Keratinocyte (primary cell): Measurements from ENCODE around the gene FRMD4B. TPM values are rescaled to one million over a fixed set of nuclear protein-coding genes. Genes with fewer than 3 reads are reported as not detected.

Experiments used
- DNase-seq: peaks from one replicate; pipeline ENCODE4 v3.0.0-alpha.2; 2011; ENCODE audit warnings: low read depth, missing footprints, low spot score
- FAIRE-seq: peaks from 2 replicates; lab custom pipeline; 2011; peaks lifted over from hg19 to GRCh38; lab: Jason Lieb, UNC
- H2AFZ ChIP-seq: 2 replicates; pipeline ENCODE4 v1.6.0; 2012; ENCODE audit warnings: low read length, control low read depth, inconsistent platforms; ENCODE audit not compliant: control insufficient read depth
- H3K27ac ChIP-seq: 2 replicates; pipeline ENCODE4 v1.5.1; 2011; ENCODE audit warnings: low read length; ENCODE audit not compliant: control insufficient read depth, insufficient read depth
- H3K27me3 ChIP-seq: 3 replicates; pipeline ENCODE4 v1.6.0; 2011; ENCODE audit warnings: low read length; ENCODE audit not compliant: control insufficient read depth, insufficient read depth; ENCODE audit errors: extremely low read depth
- H3K36me3 ChIP-seq, 2 experiments: 2 replicates in 1 of 2; 3 replicates in 1 of 2; pipeline ENCODE4 v1.5.1; 2011; ENCODE audit warnings: low read length in 2 of 2, mild to moderate bottlenecking in 1 of 2; ENCODE audit not compliant: control insufficient read depth in 2 of 2, insufficient read depth in 2 of 2; ENCODE audit errors: extremely low read depth in 1 of 2
- H3K4me1 ChIP-seq: 3 replicates; pipeline ENCODE4 v1.5.1; 2011; ENCODE audit warnings: low read length; ENCODE audit not compliant: control insufficient read depth, insufficient read depth; ENCODE audit errors: extremely low read depth
- H3K4me2 ChIP-seq: 3 replicates; pipeline ENCODE4 v1.6.0; 2011; ENCODE audit warnings: low read depth, low read length; ENCODE audit not compliant: control insufficient read depth, insufficient read depth; ENCODE audit errors: extremely low read depth
- H3K4me3 ChIP-seq, 3 experiments: fragments of 200-600 bp in 1 of 3; sonication (generic) in 1 of 3; 2 replicates in 2 of 3; 3 replicates in 1 of 3; pipeline ENCODE4 v1.5.1; 2011 to 2016; ENCODE audit warnings: low read length in 3 of 3, mild to moderate bottlenecking in 3 of 3, control low read depth in 2 of 3, inconsistent platforms in 1 of 3, low read depth in 1 of 3, mixed read lengths in 1 of 3, mixed run types in 1 of 3, moderate library complexity in 1 of 3; ENCODE audit not compliant: control insufficient read depth in 2 of 3, insufficient read depth in 2 of 3; ENCODE audit errors: extremely low read depth in 1 of 3
- H3K79me2 ChIP-seq: 2 replicates; pipeline ENCODE4 v1.6.0; 2012; ENCODE audit warnings: low read length; ENCODE audit not compliant: control insufficient read depth, insufficient read depth
- H3K9ac ChIP-seq: 3 replicates; pipeline ENCODE4 v1.6.0; 2011; ENCODE audit warnings: low read length; ENCODE audit not compliant: control insufficient read depth, insufficient read depth; ENCODE audit errors: extremely low read depth
- H3K9me1 ChIP-seq: 3 replicates; pipeline ENCODE4 v1.6.0; 2011; ENCODE audit warnings: low read length; ENCODE audit not compliant: control insufficient read depth, insufficient read depth; ENCODE audit errors: extremely low read depth
- H3K9me3 ChIP-seq: 2 replicates; pipeline ENCODE4 v1.5.1; 2012; ENCODE audit warnings: low read depth, low read length; ENCODE audit not compliant: control insufficient read depth
- H4K20me1 ChIP-seq: 3 replicates; pipeline ENCODE4 v1.6.0; 2011; ENCODE audit warnings: low read length; ENCODE audit not compliant: control insufficient read depth, insufficient read depth; ENCODE audit errors: extremely low read depth
- EZH2 ChIP-seq: IDR thresholded peaks from one replicate; pipeline ENCODE4 v1.6.1; 2012; ENCODE audit warnings: inconsistent platforms, mild to moderate bottlenecking, low read length, moderate library complexity
- dilution Hi-C: fragments of 300-500 bp; cut with MboI; formaldehyde crosslinking; loops from one replicate; pipeline ENCODE4 v1.7.0; 2020; ENCODE audit warnings: low sequenced_read_pairs; ENCODE audit not compliant: extremely low pct_ligation_motif_present
- polyA plus RNA-seq, 5 experiments: library from polyadenylated mRNA; depleted of rRNA in 3 of 5; stranded (reverse) in 3 of 5; stranded (forward) in 1 of 5; unstranded in 1 of 5; fragments of >200 nt; gene quantifications; 1 replicate in 1 of 5; 2 replicates in 3 of 5; 3 replicates in 1 of 5; pipeline versions ENCODE4 v1.2.1 to v1.2.3, GENCODE V29; 2011 to 2012; ENCODE audit warnings: missing spikeins in 2 of 5, low read depth in 1 of 5, low replicate concordance in 1 of 5
- TF ChIP-seq, protein P1 (sequence below), 3 experiments: IDR thresholded peaks in 1 of 3; conservative IDR thresholded peaks in 1 of 3; optimal IDR thresholded peaks in 1 of 3; 2 replicates in 2 of 3; 3 replicates in 1 of 3; pipeline versions ENCODE3 to v1.5.1; 2011; ENCODE audit warnings: low read length in 3 of 3, mild to moderate bottlenecking in 3 of 3, moderate library complexity in 2 of 3, control low read depth in 1 of 3, inconsistent platforms in 1 of 3; ENCODE audit not compliant: insufficient read depth in 2 of 3; ENCODE audit errors: extremely low read depth in 1 of 3

The FRMD4B gene
- polyA plus RNA-seq, 1 donor (not counting 4 experiments of a cell fraction or from before 2014, with no cell fraction given) = 48.3 TPM

DNA sequence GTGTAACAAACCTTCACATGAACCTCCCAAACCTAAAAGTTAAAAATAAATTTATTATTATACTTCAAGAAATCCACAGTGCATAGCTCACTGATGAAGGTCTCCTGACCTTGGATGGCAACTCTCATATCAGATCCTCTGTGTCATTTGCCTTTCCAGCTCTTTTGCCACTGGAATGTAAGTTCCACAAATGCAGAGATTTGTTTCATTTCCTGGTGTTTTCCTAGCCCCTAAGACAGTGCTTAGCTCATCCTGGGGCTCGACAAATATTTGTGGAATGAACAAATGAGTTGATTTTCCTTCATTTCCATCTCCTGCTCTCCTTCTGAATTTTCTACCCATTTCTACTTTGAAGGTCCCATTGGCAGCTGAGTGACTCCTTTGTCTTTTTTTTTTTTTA lies 56.0 kb downstream of the FRMD4B start:
- no peak overlapping the region for H3K4me2 ChIP-seq
- H4K20me1 ChIP-seq = peaks cover 5% of the 10 kb centered on the region
- peaks cover 9 to 14% of the 10 kb centered on the region in 2 experiments for H3K36me3 ChIP-seq
- no peak for FAIRE-seq
- DNase-seq = no peak
- H3K4me3 ChIP-seq = no peak overlapping the region
- H3K27me3 ChIP-seq = no peaks in the 10 kb centered on the region
- H3K9me3 ChIP-seq = no peaks in the 10 kb centered on the region
- TF ChIP-seq EZH2 = no peak
- TF ChIP-seq, protein P1, sequence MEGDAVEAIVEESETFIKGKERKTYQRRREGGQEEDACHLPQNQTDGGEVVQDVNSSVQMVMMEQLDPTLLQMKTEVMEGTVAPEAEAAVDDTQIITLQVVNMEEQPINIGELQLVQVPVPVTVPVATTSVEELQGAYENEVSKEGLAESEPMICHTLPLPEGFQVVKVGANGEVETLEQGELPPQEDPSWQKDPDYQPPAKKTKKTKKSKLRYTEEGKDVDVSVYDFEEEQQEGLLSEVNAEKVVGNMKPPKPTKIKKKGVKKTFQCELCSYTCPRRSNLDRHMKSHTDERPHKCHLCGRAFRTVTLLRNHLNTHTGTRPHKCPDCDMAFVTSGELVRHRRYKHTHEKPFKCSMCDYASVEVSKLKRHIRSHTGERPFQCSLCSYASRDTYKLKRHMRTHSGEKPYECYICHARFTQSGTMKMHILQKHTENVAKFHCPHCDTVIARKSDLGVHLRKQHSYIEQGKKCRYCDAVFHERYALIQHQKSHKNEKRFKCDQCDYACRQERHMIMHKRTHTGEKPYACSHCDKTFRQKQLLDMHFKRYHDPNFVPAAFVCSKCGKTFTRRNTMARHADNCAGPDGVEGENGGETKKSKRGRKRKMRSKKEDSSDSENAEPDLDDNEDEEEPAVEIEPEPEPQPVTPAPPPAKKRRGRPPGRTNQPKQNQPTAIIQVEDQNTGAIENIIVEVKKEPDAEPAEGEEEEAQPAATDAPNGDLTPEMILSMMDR (optimal IDR thresholded peaks at IDR 0.05 in 1 of 3, IDR thresholded peaks at IDR 0.05 in 1 of 3, conservative IDR thresholded peaks at IDR 0.05 in 1 of 3; ENCODE audit: extremely low read depth in 1 of 3, insufficient read depth in 2 of 3, low read length in 3 of 3) = no peak
- H3K9ac ChIP-seq = no peak overlapping the region
- peaks cover 12% of the 10 kb centered on the region for H3K79me2 ChIP-seq
- dilution Hi-C loops = no loop called here
- no peak overlapping the region for H2AFZ ChIP-seq
- H3K9me1 ChIP-seq = no peaks in the 10 kb centered on the region
- no peak overlapping the region for H3K27ac ChIP-seq
- no peaks in the 10 kb centered on the region for H3K4me1 ChIP-seq

DNA sequence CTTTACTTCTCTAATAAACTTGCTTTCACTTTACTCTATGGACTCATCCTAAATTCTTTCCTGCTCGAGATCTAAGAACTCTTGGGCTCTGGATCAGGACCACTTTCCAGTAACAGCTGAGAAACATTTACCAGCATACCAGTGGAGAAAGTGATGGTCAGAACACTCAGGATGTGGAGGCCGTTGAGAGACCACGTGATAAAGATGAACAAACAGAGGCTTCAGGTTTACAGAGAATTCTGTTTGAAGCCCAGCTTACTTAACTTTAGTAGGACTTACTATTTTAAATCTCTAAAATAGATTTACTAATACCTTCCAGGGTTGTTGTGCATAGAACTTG lies 57.0 kb downstream of the FRMD4B start:
- no peaks in the 10 kb centered on the region for H3K4me1 ChIP-seq
- peaks cover 5 to 14% of the 10 kb centered on the region in 2 experiments for H3K36me3 ChIP-seq
- H3K9ac ChIP-seq = no peak overlapping the region
- TF ChIP-seq, protein P1 (optimal IDR thresholded peaks at IDR 0.05 in 1 of 3, IDR thresholded peaks at IDR 0.05 in 1 of 3, conservative IDR thresholded peaks at IDR 0.05 in 1 of 3; ENCODE audit: extremely low read depth in 1 of 3, insufficient read depth in 2 of 3, low read length in 3 of 3) = no peak
- no peak for TF ChIP-seq EZH2
- H3K4me3 ChIP-seq = no peak overlapping the region
- H4K20me1 ChIP-seq = peaks cover 5% of the 10 kb centered on the region
- no peak overlapping the region for H2AFZ ChIP-seq
- peaks cover 12% of the 10 kb centered on the region for H3K79me2 ChIP-seq
- dilution Hi-C loops = no loop called here
- H3K27me3 ChIP-seq = no peaks in the 10 kb centered on the region
- DNase-seq = no peak
- no peak for FAIRE-seq
- H3K27ac ChIP-seq = no peak overlapping the region
- no peaks in the 10 kb centered on the region for H3K9me1 ChIP-seq
- H3K9me3 ChIP-seq = no peaks in the 10 kb centered on the region
- H3K4me2 ChIP-seq = no peak overlapping the region
